Measurements from ENCODE around the gene PLPPR1. TPM values are rescaled to one million over a fixed set of nuclear protein-coding genes. Genes with fewer than 3 reads are reported as not detected.

The PLPPR1 gene
- total RNA-seq, 1 experiment from 2014 or later = not detected

- POLR2A ChIA-PET (ENCODE audit: low non-redundant PET) = no interaction called here
- no TSS peak for BruUV-seq (replicated peaks)
- CTCF ChIA-PET = no interaction called here
- Histone ChIP-seq H3K4me3 (ENCODE audit: low read depth, low read length, poor library complexity, severe bottlenecking) (peak overlapping the region; percentile 46), H3K4me1 (ENCODE audit: insufficient read depth, low read length, poor library complexity, severe bottlenecking) (no peaks in the 10 kb centered on the region), H3K27me3 (replicated peaks; ENCODE audit: insufficient read depth, low read depth, low read length, poor library complexity) (peaks cover 87% of the 10 kb centered on the region), H3K27ac (ENCODE audit: low read depth, low read length, poor library complexity, severe bottlenecking) (no peak overlapping the region), H3K9me3 (ENCODE audit: low read depth, low read length, poor library complexity, severe bottlenecking) (no peaks in the 10 kb centered on the region), H3K36me3 (ENCODE audit: insufficient read depth, low read length, poor library complexity, severe bottlenecking) (no peaks in the 10 kb centered on the region)
- intact Hi-C loops (cut with micrococcal nuclease; ENCODE audit: unreplicated experiment) = no loop called here
- no peak for DNase-seq (ENCODE audit: low spot score)
- TF ChIP-seq EZH2 (IDR thresholded peaks at IDR 0.05; ENCODE audit: borderline replicate concordance, low read depth, low read length, poor library complexity, severe bottlenecking) = no peak
- no peak for TF ChIP-seq CTCF (conservative IDR thresholded peaks at IDR 0.05; ENCODE audit: low read depth, low read length)
Observed at GRCh38 chr9:101027733-101028345, 688 bp upstream of the PLPPR1 start.

DNA sequence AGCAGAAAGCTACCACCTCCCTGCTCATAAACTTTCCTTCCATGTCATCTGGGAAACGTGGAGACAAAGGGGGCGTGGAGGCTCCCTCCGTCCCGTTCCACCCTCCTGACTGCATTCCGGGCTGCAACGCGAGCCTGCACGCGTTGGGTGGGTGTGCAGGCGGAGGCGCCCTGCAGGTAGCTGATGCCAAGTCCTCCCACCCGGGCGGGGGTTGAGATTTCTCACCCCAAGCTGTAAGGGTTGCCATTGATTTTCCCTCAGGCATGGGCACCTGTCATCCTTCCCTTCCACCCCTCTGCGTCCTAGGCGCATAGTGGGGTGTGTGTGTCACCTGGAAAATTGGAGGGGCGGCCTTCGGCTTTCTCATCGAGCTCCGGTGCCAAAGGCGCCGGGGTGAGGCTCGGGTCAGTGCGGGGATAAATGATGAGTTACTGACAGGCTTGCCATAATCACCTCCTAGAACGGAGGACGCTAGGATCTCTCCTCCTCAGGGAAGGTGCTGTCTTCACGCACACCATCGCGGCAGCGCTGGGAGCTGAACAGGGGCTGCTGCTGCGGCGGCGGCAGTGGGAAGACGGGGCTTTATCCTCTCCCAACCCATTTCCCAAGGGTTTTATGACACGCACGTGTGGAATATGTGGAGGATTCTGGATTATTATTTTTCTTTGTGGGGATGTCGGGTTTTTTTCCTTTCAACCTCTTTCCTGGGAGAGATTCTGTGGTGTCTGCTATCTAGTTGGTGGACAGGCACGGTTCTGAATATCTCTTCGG, 973 bp downstream of the PLPPR1 start:
- Histone ChIP-seq H3K4me3 (ENCODE audit: low read depth, low read length, poor library complexity, severe bottlenecking) (peak overlapping the region; percentile 46), H3K27ac (ENCODE audit: low read depth, low read length, poor library complexity, severe bottlenecking) (no peak overlapping the region), H3K36me3 (ENCODE audit: insufficient read depth, low read length, poor library complexity, severe bottlenecking) (no peaks in the 10 kb centered on the region), H3K9me3 (ENCODE audit: low read depth, low read length, poor library complexity, severe bottlenecking) (no peaks in the 10 kb centered on the region), H3K4me1 (ENCODE audit: insufficient read depth, low read length, poor library complexity, severe bottlenecking) (no peaks in the 10 kb centered on the region), H3K27me3 (replicated peaks; ENCODE audit: insufficient read depth, low read depth, low read length, poor library complexity) (peaks cover 93% of the 10 kb centered on the region)
- no peak for TF ChIP-seq EZH2 (IDR thresholded peaks at IDR 0.05; ENCODE audit: borderline replicate concordance, low read depth, low read length, poor library complexity, severe bottlenecking)
- TF ChIP-seq CTCF (conservative IDR thresholded peaks at IDR 0.05; ENCODE audit: low read depth, low read length) = no peak
- POLR2A ChIA-PET (ENCODE audit: low non-redundant PET) = no interaction called here
- intact Hi-C loops (cut with micrococcal nuclease; ENCODE audit: unreplicated experiment) = no loop called here
- BruUV-seq (replicated peaks) = no TSS peak
- DNase-seq (ENCODE audit: low spot score) = no peak
- CTCF ChIA-PET = no interaction called here

DNA sequence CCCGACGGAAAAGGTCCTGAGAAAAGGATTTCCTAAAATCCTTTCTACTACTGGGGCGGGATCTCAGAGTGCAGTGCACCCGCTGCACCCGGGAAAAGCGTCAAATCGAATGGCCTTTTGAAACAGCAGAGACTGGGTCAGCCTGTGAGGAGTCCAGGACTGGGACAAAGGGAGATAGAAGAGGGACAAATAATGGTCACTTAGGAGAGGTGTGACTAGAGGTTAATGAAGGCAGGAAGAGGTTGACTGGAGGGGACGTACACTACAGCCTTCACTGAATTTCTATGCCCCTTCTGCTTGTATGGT, 1.5 kb downstream of the PLPPR1 start:
- H3K9me3 ChIP-seq (ENCODE audit: low read depth, low read length, poor library complexity, severe bottlenecking) = no peaks in the 10 kb centered on the region
- intact Hi-C loops (cut with micrococcal nuclease; ENCODE audit: unreplicated experiment) = no loop called here
- no peak for TF ChIP-seq CTCF (conservative IDR thresholded peaks at IDR 0.05; ENCODE audit: low read depth, low read length)
- no peak for TF ChIP-seq EZH2 (IDR thresholded peaks at IDR 0.05; ENCODE audit: borderline replicate concordance, low read depth, low read length, poor library complexity, severe bottlenecking)
- no peaks in the 10 kb centered on the region for H3K4me1 ChIP-seq (ENCODE audit: insufficient read depth, low read length, poor library complexity, severe bottlenecking)
- H3K27me3 ChIP-seq (replicated peaks; ENCODE audit: insufficient read depth, low read depth, low read length, poor library complexity) = peaks cover 96% of the 10 kb centered on the region
- DNase-seq (ENCODE audit: low spot score) = no peak
- ChIA-PET CTCF (no interaction called here), POLR2A (ENCODE audit: low non-redundant PET) (no interaction called here)
- H3K4me3 ChIP-seq (ENCODE audit: low read depth, low read length, poor library complexity, severe bottlenecking) = no peak overlapping the region
- no TSS peak for BruUV-seq (replicated peaks)
- H3K27ac ChIP-seq (ENCODE audit: low read depth, low read length, poor library complexity, severe bottlenecking) = no peak overlapping the region
- H3K36me3 ChIP-seq (ENCODE audit: insufficient read depth, low read length, poor library complexity, severe bottlenecking) = no peaks in the 10 kb centered on the region
